MM.1S (cell line): Measurements from ENCODE around the gene CDH4.

Experiments used
- DNase-seq: peaks from one replicate; pipeline ENCODE4 v3.0.0-alpha.2; 2015
- H2AFZ ChIP-seq: fragments of 300-600 bp; sonication (generic); 2 replicates; pipeline ENCODE4 v1.6.0; 2016; ENCODE audit warnings: antibody characterized with exemption, low read length
- H3F3A ChIP-seq: fragments of 300-600 bp; sonication (generic); 2 replicates; pipeline ENCODE4 v1.6.1; 2016; ENCODE audit warnings: mild to moderate bottlenecking, antibody characterized with exemption, low read length, moderate library complexity, mixed read lengths; ENCODE audit not compliant: insufficient read depth
- H3K27ac ChIP-seq: fragments of 300-600 bp; sonication (generic); 2 replicates; pipeline ENCODE4 v1.5.1; 2016; ENCODE audit warnings: mild to moderate bottlenecking, low read length
- H3K27me3 ChIP-seq: fragments of 300-600 bp; sonication (generic); replicated peaks from 2 replicates; pipeline ENCODE4 v1.6.0; 2016; ENCODE audit warnings: low read length; ENCODE audit not compliant: insufficient read depth
- H3K36me3 ChIP-seq: fragments of 300-600 bp; sonication (generic); replicated peaks from 2 replicates; pipeline ENCODE4 v1.6.1; 2016; ENCODE audit warnings: mild to moderate bottlenecking, low read length, mixed read lengths; ENCODE audit not compliant: insufficient read depth
- H3K4me1 ChIP-seq: fragments of 300-600 bp; sonication (generic); 2 replicates; pipeline ENCODE4 v1.6.1; 2016; ENCODE audit warnings: low read length, mixed read lengths
- H3K4me2 ChIP-seq: fragments of 300-600 bp; sonication (generic); 2 replicates; pipeline ENCODE4 v1.6.0; 2016; ENCODE audit warnings: low read depth, low read length
- H3K4me3 ChIP-seq: fragments of 300-600 bp; sonication (generic); 2 replicates; pipeline ENCODE4 v1.5.1; 2016; ENCODE audit warnings: low read length, mixed read lengths
- H3K79me2 ChIP-seq: fragments of 300-600 bp; sonication (generic); 2 replicates; pipeline ENCODE4 v1.6.1; 2016; ENCODE audit warnings: mixed run types, low read length, mixed read lengths
- H3K9ac ChIP-seq: fragments of 300-600 bp; sonication (generic); 2 replicates; pipeline ENCODE4 v1.6.1; 2016; ENCODE audit warnings: low read length, mixed read lengths
- H3K9me2 ChIP-seq: fragments of 300-600 bp; sonication (generic); replicated peaks from 2 replicates; pipeline ENCODE4 v1.6.1; 2016; ENCODE audit warnings: mild to moderate bottlenecking, low read length, mixed read lengths; ENCODE audit not compliant: insufficient read depth
- H3K9me3 ChIP-seq: fragments of 300-600 bp; sonication (generic); replicated peaks from 2 replicates; pipeline ENCODE4 v1.6.1; 2016; ENCODE audit warnings: mild to moderate bottlenecking, low read length, mixed read lengths; ENCODE audit not compliant: insufficient read depth
- H4K20me1 ChIP-seq: fragments of 300-600 bp; sonication (generic); 2 replicates; pipeline ENCODE4 v1.6.1; 2016; ENCODE audit warnings: mild to moderate bottlenecking, low read length, moderate library complexity, mixed read lengths; ENCODE audit not compliant: insufficient read depth
- EZH2 ChIP-seq: fragments of 300-600 bp; sonication (generic); optimal IDR thresholded peaks from 2 replicates; pipeline ENCODE3; 2017; ENCODE audit warnings: low read depth, mild to moderate bottlenecking, antibody characterized with exemption, low read length, mixed read lengths
- EZH2phosphoT487 ChIP-seq: fragments of 300-600 bp; sonication (generic); IDR thresholded peaks from 2 replicates; pipeline ENCODE4 v1.6.1; 2018; ENCODE audit warnings: antibody characterized with exemption, low read length
- TF ChIP-seq, protein P1 (sequence below): fragments of 300-600 bp; sonication (generic); IDR thresholded peaks from 2 replicates; pipeline ENCODE4 v1.5.1; 2016; ENCODE audit warnings: antibody characterized with exemption, low read length, mixed read lengths

The CDH4 gene

DNA sequence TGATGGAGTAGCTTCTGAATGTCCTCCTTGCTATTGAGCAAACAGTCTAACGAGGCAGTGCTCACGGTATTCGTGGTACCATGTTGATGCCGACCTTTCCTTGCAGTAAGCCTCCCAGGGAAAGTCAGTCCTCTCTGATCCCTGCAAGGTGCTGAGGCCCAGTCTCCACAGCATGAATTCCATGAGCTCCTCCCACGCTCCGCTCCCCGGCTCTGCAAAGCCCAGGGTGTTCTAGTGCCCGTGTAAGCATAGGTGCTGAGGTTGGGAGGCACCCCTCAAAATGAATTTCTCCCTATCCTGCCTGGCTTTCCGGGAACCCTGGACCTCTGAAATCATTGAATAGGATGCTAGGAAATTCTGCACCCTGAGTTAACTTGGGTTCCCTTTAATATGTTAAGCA lies 562.7 kb downstream of the CDH4 start:
- Histone ChIP-seq H2AFZ (no peak overlapping the region), H3K9me3 (no peaks in the 10 kb centered on the region), H3K4me3 (no peak overlapping the region), H3F3A (no peaks in the 10 kb centered on the region), H4K20me1 (no peaks in the 10 kb centered on the region), H3K27me3 (peaks cover 100% of the 10 kb centered on the region), H3K4me2 (no peak overlapping the region), H3K36me3 (no peaks in the 10 kb centered on the region), H3K79me2 (no peaks in the 10 kb centered on the region), H3K9ac (no peak overlapping the region), H3K4me1 (no peaks in the 10 kb centered on the region), H3K27ac (no peak overlapping the region), H3K9me2 (no peaks in the 10 kb centered on the region)
- no peak for DNase-seq
- no peak for TF ChIP-seq EZH2
- TF ChIP-seq, protein P1, sequence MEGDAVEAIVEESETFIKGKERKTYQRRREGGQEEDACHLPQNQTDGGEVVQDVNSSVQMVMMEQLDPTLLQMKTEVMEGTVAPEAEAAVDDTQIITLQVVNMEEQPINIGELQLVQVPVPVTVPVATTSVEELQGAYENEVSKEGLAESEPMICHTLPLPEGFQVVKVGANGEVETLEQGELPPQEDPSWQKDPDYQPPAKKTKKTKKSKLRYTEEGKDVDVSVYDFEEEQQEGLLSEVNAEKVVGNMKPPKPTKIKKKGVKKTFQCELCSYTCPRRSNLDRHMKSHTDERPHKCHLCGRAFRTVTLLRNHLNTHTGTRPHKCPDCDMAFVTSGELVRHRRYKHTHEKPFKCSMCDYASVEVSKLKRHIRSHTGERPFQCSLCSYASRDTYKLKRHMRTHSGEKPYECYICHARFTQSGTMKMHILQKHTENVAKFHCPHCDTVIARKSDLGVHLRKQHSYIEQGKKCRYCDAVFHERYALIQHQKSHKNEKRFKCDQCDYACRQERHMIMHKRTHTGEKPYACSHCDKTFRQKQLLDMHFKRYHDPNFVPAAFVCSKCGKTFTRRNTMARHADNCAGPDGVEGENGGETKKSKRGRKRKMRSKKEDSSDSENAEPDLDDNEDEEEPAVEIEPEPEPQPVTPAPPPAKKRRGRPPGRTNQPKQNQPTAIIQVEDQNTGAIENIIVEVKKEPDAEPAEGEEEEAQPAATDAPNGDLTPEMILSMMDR: no peak
- TF ChIP-seq EZH2phosphoT487: no peak

DNA sequence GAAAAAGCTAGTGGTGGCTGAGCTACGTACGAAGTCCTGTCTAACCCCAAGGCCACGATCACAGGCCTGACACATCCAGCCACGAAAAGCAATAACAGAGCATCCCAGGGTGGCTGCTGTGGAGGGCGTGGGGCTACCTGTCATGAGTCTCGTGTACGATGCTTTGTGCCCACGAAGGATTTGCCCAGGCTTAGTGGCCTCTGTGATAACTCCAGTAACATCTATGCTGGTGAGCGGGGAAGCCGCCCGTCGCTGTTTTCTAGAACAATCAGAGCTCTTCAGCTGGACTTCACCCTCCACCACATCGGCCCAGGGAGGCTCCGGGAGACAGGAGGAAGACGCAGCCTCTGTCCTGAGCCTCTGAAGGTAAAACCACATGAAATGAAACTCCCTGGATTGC lies 563.1 kb downstream of the CDH4 start:
- TF ChIP-seq, protein P1: no peak
- TF ChIP-seq EZH2 (no peak), EZH2phosphoT487 (no peak)
- Histone ChIP-seq H4K20me1 (no peaks in the 10 kb centered on the region), H3F3A (no peaks in the 10 kb centered on the region), H3K36me3 (no peaks in the 10 kb centered on the region), H3K27ac (no peak overlapping the region), H3K27me3 (peaks cover 100% of the 10 kb centered on the region), H3K79me2 (no peaks in the 10 kb centered on the region), H3K9me3 (no peaks in the 10 kb centered on the region), H3K9me2 (no peaks in the 10 kb centered on the region), H3K4me2 (no peak overlapping the region), H3K4me1 (no peaks in the 10 kb centered on the region), H3K4me3 (no peak overlapping the region), H3K9ac (no peak overlapping the region), H2AFZ (no peak overlapping the region)
- no peak for DNase-seq

DNA sequence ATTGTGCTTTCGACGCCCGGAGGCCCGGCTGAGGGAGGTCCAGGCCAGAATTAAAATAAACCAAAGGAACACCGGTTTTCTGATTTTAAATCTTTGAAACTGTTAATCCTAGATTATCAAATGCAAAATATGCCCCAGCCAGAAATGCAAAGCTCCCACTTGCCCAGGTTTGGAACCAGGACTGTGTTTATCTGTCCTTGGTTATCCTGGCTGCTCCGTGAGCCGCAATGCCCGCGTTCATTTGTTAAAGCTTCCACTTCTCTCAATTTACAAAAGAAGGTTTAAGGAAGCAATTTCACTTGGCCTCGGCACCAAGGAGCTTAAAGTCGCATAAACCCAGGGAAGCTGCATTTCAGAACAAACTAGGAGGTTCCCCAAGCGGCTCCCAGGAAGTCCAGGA lies 563.6 kb downstream of the CDH4 start:
- TF ChIP-seq, protein P1: no peak
- no peak for TF ChIP-seq EZH2phosphoT487
- TF ChIP-seq EZH2: no peak
- H3K79me2 ChIP-seq: no peaks in the 10 kb centered on the region

More for the DNA sequence above, 563.6 kb downstream of the CDH4 start:
- Histone ChIP-seq H2AFZ (no peak overlapping the region), H3K4me2 (no peak overlapping the region), H3K27me3 (peaks cover 100% of the 10 kb centered on the region), H3K36me3 (no peaks in the 10 kb centered on the region), H3K27ac (no peak overlapping the region), H3K9ac (no peak overlapping the region), H3K9me2 (no peaks in the 10 kb centered on the region), H3F3A (no peaks in the 10 kb centered on the region), H3K4me1 (no peaks in the 10 kb centered on the region), H3K9me3 (no peaks in the 10 kb centered on the region), H4K20me1 (no peaks in the 10 kb centered on the region), H3K4me3 (no peak overlapping the region)
- no peak for DNase-seq
